ENCODE results near the gene HIPK1.

Gene HIPK1

GRCh38 chr1:113928941-113929749 lies at the start of gene HIPK1:
TSS of gene HIPK1 (plus strand) at chr1:113929324.
- peak; percentile 82 to 87 for DNase-seq (ENCODE audit: low read depth in 2 of 2)

DNA sequence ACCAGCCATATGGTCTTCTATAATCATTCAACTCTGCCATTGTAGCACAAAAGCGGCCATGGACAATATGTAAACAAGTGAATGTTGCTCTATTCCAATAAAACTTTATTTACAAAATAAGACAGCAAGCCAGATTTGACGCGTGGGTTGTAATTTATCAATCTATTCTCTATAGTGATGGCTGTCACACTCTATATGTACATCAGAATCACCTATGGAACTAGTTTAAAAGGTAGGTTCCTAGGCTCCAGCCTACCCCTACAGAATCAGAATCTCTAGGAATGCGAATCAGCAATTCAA lies 49.4 kb upstream of the HIPK1 start:
- no peak for DNase-seq (ENCODE audit: low read depth in 2 of 2)

- DNase-seq (ENCODE audit: low read depth in 2 of 2) = no peak
Measured at GRCh38 chr1:113881661-113882060, 47.5 kb upstream of the HIPK1 start.

GRCh38 chr1:113886417-113887401 lies 42.4 kb upstream of the HIPK1 start:
- DNase-seq (ENCODE audit: low read depth in 2 of 2) = no peak

GRCh38 chr1:113887402-113888175 lies 41.5 kb upstream of the HIPK1 start, which contains the start of gene BCL2L15:
TSS of gene BCL2L15 (minus strand) at chr1:113887581. CDS start at chr1:113887375, 206 bp downstream.
- no peak for DNase-seq (ENCODE audit: low read depth in 2 of 2)

GRCh38 chr1:113890816-113891215 lies 38.3 kb upstream of the HIPK1 start:
- DNase-seq (ENCODE audit: low read depth in 2 of 2) = no peak

DNA sequence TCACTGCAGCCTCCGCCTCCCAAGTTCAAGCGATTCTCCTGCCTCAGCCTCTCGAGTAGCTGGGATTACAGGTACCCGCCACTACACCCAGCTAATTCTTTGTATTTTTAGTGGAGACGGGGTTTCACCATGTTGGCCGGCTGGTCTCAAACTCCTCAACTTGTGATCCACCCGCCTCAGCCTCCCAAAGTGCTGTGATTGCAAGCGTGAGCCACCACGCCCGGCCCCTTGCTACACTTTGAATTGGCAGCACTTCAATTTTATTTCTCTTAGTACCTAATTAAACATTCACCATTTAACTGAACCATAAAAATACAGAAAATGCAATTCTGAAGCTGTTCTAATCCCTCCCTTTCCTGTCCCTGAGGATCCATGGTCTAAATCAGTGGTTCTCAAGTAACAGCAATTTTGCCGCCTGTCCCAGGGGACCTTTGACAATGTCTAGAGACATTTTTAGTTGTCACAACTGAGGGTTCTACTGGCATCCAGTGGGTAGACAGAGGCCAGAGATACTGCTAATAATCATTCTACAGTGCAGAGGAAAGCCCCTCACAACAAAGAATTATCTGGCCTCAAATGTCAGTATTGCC lies 37.4 kb upstream of the HIPK1 start:
- no peak for DNase-seq (ENCODE audit: low read depth in 2 of 2)

- DNase-seq (ENCODE audit: low read depth in 2 of 2) = no peak
Measured at GRCh38 chr1:113893267-113893666, 35.9 kb upstream of the HIPK1 start.

DNA sequence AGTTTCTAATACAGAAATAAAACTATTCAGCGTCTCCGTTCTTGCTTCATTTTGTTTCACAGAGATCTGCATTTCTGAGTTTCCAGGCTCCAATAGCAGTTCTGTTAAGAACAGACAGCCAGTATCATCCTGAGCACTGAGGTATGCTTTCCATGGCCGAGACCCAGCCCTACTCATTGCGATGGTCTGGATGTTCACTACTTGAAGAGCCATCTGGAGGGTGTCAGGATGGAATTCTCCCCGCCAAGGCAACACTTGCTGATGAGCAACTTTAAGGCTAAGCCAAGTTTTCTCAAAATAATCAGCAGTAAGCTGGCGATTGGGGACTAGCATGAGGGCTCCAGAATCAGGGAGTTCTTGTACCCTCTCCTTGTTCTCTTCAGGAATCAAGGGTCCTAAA lies 34.0 kb upstream of the HIPK1 start:
- DNase-seq (ENCODE audit: low read depth in 2 of 2) = no peak

DNA sequence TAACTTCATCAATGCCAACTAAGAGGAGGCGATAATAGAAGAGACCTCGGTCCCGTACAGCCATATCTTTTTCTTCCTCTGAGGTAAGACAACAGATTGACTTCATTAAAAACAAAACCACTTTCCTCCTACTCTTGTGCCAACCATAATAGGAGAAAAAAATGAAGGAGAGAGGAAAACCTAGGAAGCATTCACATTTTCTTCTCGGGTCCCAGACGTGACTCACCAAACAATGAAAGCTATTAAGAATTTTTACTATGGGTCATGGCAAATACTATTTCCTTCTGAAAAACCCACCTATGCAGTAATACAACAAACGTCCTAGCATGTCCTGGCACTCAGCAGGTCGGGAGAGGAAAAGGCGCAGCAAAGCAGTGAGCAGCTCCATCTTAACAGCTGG lies 33.2 kb upstream of the HIPK1 start:
- no peak for DNase-seq (ENCODE audit: low read depth in 2 of 2)

DNA sequence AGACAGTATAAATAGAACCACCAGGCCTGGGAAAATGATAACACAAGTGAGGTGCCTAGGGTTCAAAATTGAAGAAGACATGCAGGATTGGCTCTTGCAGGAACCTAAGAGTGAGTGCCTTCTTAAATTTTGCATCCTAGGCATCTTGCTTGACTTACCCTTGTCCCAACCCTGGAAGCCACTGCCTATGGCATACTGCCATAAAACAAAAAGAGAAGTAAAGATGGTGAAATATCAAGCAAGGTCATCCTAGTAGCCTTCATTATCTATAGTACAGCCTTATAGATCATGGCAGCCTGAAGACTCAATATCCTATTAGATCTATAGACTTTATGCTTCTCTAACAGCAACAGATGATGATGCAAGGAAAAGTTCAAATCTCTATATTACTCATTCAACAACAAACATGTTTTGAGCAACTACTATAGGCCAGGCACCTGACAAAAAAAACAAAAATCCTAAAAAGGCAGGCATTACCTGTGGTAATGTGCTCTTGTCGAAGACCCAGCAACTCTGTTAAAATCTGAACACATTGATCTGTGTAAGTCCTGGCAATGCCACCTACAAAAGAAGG lies 30.8 kb upstream of the HIPK1 start:
- DNase-seq (ENCODE audit: low read depth in 2 of 2) = no peak

GRCh38 chr1:113899111-113899510 lies 30.0 kb upstream of the HIPK1 start:
- DNase-seq (ENCODE audit: low read depth in 2 of 2) = no peak

DNA sequence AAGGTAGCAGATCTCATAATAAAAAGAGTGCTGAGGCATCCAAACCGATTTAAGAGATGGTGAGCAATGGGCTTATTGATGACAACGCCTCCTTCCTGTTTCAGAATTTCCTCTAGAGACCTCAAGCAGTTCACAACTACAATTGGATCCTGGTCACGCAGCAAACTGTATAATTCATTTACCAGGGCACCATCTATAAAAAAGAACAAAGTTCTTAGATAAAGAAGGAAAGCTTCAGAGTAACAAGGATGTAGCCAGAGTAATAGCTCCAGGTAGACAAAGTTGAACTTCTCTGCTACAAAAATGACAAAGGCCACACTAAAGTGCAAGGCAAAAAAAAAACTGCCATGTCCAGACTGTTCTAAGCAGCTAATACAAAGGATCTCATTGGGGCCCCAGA lies 27.9 kb upstream of the HIPK1 start:
- DNase-seq (ENCODE audit: low read depth in 2 of 2) = no peak

DNA sequence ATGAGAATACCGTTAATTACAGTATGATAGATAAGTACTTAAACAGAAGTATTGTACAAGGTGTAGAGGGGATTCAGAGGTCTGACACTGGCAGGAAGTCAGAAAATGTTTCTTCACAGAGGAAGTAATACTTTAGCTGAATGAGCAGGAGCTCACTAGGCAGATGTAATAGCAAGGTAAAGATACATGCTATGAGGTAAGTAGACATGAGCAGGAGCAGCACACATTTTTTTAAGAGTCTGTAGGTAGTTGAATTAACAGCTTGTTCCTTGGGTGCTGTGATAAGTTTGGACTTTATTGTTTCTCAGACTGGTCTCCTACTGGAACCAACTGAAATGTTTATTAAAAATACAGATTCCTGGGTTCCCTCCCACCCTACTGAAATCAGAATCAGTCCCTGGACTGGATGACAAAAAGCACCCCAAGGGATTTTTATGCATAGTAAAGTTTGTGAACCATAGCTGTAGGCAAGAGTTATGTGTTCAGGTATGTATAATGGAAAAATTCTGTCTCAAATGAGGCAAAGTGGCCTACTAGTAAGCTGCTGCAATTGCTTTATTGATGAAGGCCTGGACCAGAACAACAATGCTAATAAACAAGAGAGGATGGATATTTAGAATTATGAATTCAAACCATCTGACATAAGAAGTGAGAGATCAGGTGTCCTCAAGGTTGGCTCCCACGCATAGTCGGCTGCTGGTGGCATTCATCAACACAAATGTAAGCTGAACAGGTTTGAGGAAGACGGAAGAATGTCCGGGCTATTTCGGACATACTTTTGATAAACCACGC lies 25.4 kb upstream of the HIPK1 start:
- DNase-seq (ENCODE audit: low read depth in 2 of 2) = peak in 1 of 2 donors; percentile 5

DNA sequence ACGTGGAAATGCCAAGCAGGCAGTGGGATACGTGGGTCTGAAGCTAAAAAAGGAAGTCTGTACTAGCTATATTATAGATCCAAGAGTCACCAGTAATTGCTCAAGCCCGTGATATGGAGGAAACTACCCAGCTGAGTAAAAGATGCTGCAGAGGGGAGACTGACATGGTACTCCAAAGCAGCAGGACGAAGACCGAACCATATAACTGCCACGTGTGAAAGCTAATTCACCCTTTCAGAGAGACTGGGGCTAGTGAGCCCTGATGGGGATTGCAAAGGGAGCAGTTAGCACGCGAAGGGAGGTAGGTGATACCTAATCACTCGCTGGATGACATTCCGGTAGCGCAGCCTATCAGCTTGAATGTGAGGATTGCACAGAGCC lies 24.8 kb upstream of the HIPK1 start:
- DNase-seq (ENCODE audit: low read depth in 2 of 2) = peak in 1 of 2 donors; percentile 43

DNA sequence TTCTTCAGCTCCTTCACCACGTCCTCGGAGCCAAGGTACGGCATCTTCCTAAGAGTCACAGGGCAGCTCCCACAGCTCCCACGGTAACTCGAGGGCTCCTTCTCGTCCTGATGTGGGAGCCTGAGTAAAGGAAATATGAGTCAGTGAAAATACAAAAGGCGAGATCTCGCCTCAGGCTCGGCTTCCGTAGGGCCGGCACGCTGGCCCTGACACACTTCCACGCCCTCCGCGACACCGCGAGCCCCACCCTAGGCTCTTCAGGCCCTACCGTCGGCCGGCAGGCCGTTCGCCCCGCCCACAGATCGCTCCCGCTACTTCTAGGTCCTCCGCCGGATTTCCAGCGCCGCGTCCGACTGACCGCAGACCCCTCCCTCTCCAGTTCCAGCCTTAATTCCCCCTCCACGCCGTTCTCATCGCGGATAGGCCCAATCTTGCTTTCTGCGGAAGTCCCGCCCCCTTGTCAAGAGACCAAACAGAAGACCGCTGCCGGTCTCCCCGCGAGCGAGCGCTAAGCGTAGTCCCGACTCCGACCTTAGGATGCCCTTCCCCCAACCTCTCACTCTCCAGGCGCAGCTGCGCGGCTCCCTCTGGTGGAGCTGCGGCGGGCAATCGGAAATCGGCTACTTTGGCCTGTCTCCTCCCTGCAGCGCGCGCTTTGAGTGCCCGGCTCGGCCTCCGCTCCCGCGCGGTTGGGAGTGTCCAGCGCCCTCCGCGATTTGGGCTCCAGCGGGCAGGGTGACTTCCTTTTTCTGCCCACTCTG lies 24.3 kb upstream of the HIPK1 start, which contains the start of the genes AP4B1 and DCLRE1B:
Gene AP4B1, minus strand, starts transcription at position 126 of the 761 bp plus-strand sequence. Its CDS starts 82 bp downstream, at position 44.
Gene DCLRE1B, plus strand, starts transcription at position 653 of the 761 bp plus-strand sequence. CDS start 261 bp downstream, outside the sequence.
- DNase-seq (ENCODE audit: low read depth in 2 of 2) = peak; percentile 95 to 96

DNA sequence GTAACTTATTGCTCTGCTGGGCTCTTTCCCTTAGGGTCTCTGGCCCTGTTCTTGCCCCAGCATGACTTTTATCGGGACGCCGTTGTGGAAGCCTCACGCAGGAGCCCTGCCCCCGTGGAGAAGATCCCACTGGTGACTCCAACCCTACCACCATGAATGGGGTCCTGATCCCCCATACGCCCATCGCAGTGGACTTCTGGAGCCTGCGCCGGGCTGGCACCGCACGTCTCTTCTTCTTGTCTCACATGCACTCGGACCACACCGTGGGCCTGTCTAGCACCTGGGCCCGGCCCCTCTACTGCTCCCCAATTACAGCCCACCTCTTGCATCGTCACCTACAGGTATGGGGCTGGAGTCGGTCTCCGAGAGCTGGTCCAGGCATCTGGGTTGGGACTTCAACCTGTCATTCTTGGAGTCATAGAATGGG lies 23.7 kb upstream of the HIPK1 start:
- DNase-seq (ENCODE audit: low read depth in 2 of 2) = peak in 1 of 2 donors; percentile 11

- no peak for DNase-seq (ENCODE audit: low read depth in 2 of 2)
Measured at GRCh38 chr1:113912594-113913311, 16.4 kb upstream of the HIPK1 start.

- DNase-seq (ENCODE audit: low read depth in 2 of 2) = no peak
Measured at GRCh38 chr1:113913312-113913668, 15.8 kb upstream of the HIPK1 start.

All from stimulated activated CD8-positive, alpha-beta memory T cell treated with anti-CD3 and anti-CD28 coated beads, Interleukin-7, amount 100 ng/mL, for 4 hours (primary cell).